Muscle layer of colon (tissue), 2 donors: ENCODE measurements around the gene LPGAT1.
"Not testable (repeated sequence)": the region's sequence is repeated elsewhere in the genome, so short reads cannot be mapped to it uniquely, and the experiment has no call there.

Source experiments
- H3K27ac ChIP-seq: one replicate; pipeline ENCODE4 v1.7.0; 2013; ENCODE audit warnings: low read depth, mild to moderate bottlenecking, low read length, moderate library complexity
- H3K27me3 ChIP-seq, 2 donors: one replicate each; pipeline ENCODE4 v1.7.0; 2013; ENCODE audit warnings: low read length in 2 of 2, mild to moderate bottlenecking in 2 of 2; ENCODE audit not compliant: insufficient read depth in 2 of 2, control insufficient read depth in 1 of 2
- H3K36me3 ChIP-seq: one replicate; pipeline ENCODE4 v1.7.0; 2013; ENCODE audit warnings: mild to moderate bottlenecking, low read length; ENCODE audit not compliant: insufficient read depth
- H3K4me1 ChIP-seq: one replicate; pipeline ENCODE4 v1.7.0; 2013; ENCODE audit warnings: mild to moderate bottlenecking, low read length; ENCODE audit not compliant: insufficient read depth
- H3K4me3 ChIP-seq, 2 donors: one replicate each; pipeline ENCODE4 v1.7.0; 2013; ENCODE audit warnings: low read length in 2 of 2, low read depth in 1 of 2, mild to moderate bottlenecking in 1 of 2, moderate library complexity in 1 of 2
- H3K9ac ChIP-seq: one replicate; pipeline ENCODE4 v1.7.0; 2013; ENCODE audit warnings: low read length
- H3K9me3 ChIP-seq: one replicate; pipeline ENCODE4 v1.7.0; 2013; ENCODE audit warnings: mild to moderate bottlenecking, low read length
- donor health status: abdominal sarcoma.
- donor health status: Adenocarcinoma of cecum.

The LPGAT1 gene

GRCh38 chr1:211695135-211695816 is 135.3 kb downstream of the LPGAT1 start:
- Histone ChIP-seq H3K36me3 (no peaks in the 10 kb centered on the region), H3K27me3 (peaks cover 0 to 5% of the 10 kb centered on the region in 2 donors), H3K9ac (no peak overlapping the region), H3K27ac (no peak overlapping the region), H3K9me3 (no peaks in the 10 kb centered on the region), H3K4me1 (no peaks in the 10 kb centered on the region), H3K4me3 (no peak overlapping the region)

GRCh38 chr1:211693911-211694310 is 136.7 kb downstream of the LPGAT1 start:
- not testable (repeated sequence) for H3K36me3 ChIP-seq, H3K9ac ChIP-seq, H3K4me1 ChIP-seq, H3K27ac ChIP-seq, H3K9me3 ChIP-seq, H3K27me3 ChIP-seq, H3K4me3 ChIP-seq
